ENCODE data around the gene MKRN1.
"Not testable (repeated sequence)": the region's sequence is repeated elsewhere in the genome, so short reads cannot be mapped to it uniquely, and the experiment has no call there.

The MKRN1 gene

DNA sequence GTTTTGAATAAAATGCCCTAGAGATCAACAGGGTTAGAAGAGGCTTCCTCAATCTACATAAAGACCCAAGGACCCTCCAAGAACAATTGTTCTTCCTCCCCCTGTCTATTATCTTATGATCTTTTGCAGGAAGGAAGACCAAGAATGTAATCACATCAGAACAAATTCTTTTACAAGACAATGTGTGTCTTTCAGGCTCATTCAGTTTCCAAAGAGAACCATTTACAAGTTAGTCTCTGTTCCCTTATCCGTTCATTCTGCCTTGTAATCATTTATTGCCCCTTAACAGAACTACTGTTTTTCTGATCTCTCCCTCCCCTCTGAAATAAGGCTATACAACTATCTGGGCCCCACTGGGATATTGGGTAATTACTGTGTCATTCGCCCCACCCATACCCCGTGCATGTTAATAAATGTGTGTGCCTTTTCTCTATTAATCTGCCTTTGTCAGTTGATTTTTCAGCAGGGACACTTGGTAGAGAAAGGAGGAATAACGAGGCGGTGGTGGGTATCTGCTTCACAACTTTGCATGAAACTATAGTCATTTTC is 5.7 kb upstream of the MKRN1 start:
- DNase-seq: no peak

DNA sequence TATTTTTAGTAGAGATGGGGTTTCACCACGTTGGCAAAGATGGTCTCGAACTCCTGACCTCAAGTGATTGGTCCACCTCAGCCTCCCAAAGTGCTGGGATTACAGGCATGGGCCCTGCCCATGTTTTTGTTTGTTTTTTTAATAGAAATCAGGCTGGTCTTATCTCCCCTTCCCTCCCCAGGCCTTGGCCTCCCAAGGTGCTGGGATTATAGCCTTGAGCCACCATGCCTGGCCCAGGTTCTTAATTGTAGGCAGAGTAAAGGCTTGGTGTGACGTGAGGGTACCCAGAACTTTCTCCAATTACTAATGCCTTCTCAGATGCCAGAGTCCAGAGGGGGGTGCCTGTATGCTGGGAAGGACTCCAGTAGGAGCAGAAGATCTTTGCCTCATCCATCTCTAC is 5.2 kb upstream of the MKRN1 start:
- no peak for DNase-seq

- DNase-seq: no peak
These were observed 407 bp upstream of the MKRN1 start for GRCh38 chr7:140479739-140480084.

- DNase-seq: peak; percentile 56
These were observed 851 bp downstream of the MKRN1 start for GRCh38 chr7:140478246-140479061.

DNA sequence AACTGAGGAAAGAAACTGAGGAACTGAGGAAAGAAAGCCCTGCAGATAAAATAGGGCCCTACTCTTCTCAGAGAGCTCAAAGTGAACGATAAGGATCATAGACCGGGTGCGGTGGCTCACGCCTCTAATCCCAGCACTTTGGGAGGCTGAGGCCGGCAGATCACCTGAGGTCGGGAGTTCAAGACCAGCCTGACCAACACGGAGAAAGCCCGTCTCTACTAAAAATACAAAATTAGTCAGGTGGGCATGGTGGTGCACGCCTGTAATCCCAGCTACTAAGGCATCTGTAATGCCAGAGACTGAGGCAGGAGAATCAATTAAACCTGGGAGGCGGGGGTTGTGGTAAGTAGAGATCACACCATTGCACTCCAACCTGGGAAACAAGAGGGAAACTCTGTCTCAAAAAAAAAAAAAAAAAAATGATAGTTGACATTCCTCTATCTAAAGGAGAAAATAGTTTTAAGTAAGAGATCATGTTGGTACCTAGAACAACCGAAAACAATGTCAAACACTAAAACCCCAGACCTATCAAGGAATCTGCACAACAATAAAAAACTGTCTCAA is 2.5 kb downstream of the MKRN1 start:
- no peak for DNase-seq

- peak; percentile 22 for DNase-seq
These were observed 3.5 kb downstream of the MKRN1 start for GRCh38 chr7:140475747-140476333.

GRCh38 chr7:140463111-140463510 is 16.2 kb downstream of the MKRN1 start:
- DNase-seq: no peak

- no peak for DNase-seq
These were observed 20.4 kb downstream of the MKRN1 start for GRCh38 chr7:140458916-140459315.

DNA sequence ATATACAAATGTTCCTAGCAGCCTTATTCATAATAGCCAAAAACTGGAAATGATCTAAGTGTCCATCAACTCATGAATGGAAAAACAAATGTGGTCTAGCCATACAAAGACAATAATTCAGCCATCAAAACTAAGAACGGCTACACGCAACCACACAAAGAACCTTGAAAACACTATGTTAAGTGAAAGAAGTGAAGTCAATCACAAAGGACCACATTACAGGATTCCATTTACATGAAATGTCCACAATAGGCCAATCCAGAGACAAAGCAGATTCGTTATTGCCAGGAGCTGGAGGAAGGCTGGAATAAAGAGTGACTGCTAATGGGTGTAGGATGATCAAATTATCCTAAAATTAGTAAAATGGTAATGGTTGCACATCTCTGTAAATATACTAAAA is 21.1 kb downstream of the MKRN1 start:
- DNase-seq: no peak

DNA sequence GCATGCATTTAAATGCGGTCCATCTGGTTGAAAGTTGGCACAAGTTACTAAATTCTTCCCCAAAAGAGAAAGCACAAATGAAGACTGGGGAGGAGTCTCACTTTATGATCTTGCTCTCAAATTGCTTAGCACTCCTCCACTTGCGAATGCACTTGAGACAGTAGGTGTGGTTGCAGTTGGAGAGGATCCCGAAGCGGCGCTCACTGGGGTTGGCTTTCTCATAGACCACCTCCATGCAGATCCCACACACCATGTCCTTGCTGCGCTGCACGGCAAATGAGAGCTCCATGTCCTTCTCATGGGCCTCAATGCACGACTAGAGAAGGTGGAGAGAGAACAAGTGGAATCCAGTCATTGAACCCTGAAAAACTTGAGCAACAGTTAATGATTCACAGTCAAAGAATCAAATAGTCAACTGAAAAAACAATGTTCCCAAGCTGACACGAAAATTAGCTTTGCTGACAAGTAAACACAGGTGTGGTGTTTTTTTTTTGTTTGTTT is 22.7 kb downstream of the MKRN1 start:
- DNase-seq: no peak

DNA sequence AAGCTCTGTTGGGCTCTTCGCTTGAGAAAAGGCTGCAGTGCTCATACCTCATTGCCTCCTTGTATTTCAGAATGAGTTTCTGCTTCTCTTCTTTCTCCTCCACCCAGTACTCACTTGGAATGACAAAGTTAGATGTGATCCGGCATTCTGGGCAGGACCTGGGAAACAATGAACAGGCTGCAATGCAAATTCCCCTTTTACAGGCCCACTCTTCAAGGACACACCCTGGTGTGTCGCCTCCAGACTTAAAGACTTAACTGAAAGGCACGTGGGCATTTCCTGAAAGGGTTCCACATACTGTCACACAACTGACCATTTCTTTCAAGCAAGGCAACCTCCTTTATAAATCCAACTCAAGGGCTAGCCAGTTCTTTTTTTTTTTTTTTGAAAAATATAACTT is 23.6 kb downstream of the MKRN1 start:
- no peak for DNase-seq

- no peak for DNase-seq
These were observed 24.7 kb downstream of the MKRN1 start for GRCh38 chr7:140454657-140455015.

DNA sequence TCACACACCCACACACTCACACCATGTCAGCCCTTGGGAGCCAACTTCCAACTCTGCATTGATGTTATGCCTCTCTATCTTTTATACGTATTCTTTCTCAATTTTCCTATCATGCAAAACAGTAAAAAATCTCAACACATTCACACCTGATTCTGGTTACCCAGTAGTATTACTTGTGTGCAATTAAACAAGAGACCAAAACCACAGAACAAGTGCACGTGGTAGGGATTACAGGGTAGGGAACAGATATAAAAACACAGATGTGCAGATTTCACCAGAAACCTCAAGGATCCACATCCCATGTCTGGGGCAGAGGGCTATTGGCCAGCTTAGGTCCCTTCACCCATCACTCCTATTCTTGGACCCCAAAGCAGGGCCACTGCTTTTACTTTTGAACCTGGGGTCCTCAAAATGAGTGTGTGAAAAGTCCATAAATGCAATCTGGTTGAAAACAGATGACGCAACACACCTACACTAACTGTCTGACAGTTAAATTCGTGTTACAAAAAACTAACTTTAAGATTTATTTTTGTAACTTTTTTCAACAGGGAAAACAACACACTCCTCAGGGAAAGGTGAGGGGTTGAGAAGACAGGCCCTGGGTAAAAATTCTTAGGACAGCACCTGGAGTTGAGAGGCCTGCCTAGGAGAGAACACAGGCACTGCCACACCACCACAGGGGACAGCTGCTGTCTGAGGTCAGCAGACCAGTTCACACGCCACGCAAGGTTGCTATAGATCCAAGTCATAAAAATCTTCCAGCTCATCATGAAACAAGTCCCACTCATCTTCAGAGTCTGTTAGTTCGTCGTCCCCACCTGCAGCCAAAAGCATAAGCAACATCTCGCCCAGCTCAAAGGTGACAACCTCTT is 25.3 kb downstream of the MKRN1 start:
- not testable (repeated sequence) for DNase-seq

- no peak for DNase-seq
These were observed 26.0 kb downstream of the MKRN1 start for GRCh38 chr7:140453273-140453672.

GRCh38 chr7:140451716-140452115 is 27.6 kb downstream of the MKRN1 start:
- no peak for DNase-seq

DNA sequence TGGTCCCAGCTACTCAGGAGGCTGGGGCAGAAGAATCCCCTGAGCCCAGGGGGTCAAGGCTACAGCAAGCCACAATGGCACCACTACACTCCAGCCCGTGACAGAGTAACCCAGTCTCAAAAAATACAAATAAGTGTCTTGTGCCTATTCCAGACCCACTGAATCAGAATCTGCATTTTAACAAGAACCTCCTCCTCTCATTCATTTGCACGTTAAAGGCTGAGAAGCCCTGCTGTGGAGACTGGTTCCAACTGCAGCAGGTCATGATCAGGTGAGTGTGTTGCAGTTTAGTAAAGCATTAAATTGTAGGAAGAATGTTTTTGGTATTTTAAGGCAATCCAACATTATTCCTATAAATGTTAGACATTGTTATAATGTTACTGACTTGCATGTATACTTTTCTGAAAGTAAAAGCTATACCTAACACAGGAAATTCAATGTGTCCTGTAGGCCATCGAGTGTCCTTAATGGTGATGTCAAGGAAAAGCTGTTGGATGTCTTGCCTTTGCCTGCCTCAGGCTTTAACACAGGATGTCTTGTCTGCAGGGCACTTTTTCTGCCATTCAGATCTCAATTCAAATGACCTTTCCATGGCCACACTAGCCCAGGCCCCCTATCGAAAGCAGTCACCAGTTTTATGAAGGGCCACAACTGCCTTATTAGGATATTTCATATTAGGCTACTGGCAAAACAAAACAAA is 30.4 kb downstream of the MKRN1 start:
- no peak for DNase-seq

DNA sequence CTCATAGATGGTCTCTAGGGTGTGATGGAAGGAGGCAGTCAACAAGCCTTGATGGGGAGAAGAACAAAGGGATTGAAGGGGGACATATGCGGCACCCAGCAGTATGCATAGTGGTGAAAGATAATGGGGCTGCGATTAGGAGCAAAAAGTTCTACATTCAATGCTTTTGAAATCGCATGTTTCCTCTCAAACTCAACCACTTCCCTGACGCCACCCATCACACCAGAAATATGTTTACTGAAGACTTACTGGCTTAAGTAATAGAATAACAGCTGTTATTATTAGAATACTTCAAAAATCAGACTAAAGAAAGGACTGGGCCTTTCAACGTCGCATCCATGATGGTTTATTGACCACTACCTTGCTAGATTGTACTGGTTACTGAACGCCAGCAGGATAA is 31.5 kb downstream of the MKRN1 start:
- DNase-seq: no peak

DNA sequence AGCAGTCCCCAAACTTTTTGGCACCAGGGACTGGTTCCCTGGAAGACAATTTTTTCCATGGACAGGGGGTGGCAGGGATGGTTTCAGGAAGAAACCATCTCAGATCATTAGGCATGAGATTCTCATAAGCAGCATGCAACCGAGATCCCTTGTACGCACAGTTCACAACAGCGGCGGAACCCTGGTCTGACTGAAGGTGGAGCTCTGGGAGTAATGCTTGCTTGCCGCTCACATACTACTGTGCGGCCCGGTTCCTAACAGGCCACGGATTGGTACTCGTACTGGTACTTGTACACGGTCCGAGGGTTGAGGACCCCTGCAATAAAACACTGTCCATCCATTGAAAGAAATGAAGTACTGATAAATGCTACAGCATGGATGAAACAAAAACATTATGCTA is 32.8 kb downstream of the MKRN1 start:
- DNase-seq: no peak

DNA sequence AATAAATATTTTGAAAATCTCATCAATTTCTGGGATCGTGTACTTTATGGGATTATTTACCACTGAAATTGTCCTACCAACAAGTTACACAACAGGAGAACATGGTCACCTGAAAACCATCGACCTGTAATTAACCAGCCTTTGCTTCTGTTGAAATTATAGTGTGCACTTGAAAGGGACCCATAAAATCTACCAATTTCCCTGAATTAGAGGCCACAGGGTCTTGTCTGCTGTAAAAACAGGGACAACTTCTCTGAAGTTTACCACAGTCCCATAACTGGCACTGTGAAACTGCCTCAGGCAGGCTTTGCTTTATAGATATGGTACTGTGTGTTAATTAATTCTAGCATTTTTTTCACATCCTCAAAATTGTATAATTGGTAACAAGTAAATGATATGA is 37.8 kb downstream of the MKRN1 start:
- no peak for DNase-seq

GRCh38 chr7:140440593-140440992 is 38.7 kb downstream of the MKRN1 start:
- no peak for DNase-seq

DNA sequence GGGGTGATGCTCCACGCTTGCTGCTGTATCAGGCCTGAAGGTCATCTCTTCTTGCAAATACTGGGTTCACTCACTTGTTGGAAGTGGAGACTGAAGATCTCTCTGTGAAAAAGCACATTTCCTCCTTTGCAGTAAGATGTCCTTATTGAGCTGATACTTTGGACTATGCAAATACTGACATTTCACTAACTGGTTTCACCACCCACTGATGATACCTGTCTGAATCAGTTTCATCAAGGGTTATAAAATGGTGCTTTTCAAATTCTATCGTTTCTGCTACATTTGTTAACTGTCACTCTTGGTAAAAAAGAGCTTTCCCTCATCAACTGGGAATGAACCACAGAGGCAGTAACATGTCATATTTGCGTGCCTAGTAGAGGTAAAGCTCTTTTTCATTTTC is 39.9 kb downstream of the MKRN1 start:
- DNase-seq: no peak

DNA sequence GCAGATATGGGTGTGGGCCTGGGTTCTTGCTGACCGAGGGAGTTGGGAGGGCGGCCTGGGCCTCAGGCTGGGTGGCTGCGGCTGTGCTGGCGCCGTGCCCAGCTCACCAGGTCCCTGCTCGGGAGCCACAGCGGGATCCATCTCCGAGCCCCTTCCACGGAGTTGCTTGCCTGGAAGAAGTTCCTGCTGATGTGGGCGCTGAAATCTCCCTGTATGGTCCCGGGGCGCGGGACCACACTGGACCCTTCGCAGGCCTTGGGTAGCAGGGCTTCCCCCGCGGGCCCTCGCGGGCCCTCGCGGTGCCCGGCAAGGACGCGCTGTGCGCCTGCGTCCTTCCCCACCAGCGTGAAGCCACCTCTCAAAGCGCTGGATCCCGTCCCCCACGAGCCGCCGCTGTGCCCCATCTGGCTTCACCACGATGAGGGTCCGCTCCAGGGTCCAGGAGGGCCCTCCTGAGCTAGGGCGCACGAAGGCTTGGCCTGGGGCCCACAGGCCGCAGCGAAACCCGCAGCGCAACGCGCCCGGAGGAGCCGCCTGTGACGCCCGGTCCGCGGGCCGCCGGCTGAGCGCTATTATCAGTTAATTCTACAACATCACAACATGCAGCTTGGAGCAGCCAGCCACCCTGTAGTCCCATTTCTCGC is 43.9 kb downstream of the MKRN1 start:
- DNase-seq: no peak
